OCI-LY1 (cell line): ENCODE results near the gene CFAP57.

Source experiments
- H2AFZ ChIP-seq: fragments of 200-600 bp; sonication (generic), shearing (Covaris generic); 2 replicates; pipeline ENCODE4 v1.6.0; 2014; ENCODE audit warnings: antibody characterized with exemption, mild to moderate bottlenecking, low read length
- H3F3A ChIP-seq: fragments of 200-600 bp; sonication (generic), shearing (Covaris generic); 2 replicates; pipeline ENCODE4 v1.6.0; 2014; ENCODE audit warnings: mild to moderate bottlenecking, antibody characterized with exemption, low read length, moderate library complexity; ENCODE audit not compliant: insufficient read depth
- H3K27ac ChIP-seq: fragments of 200-600 bp; sonication (generic); 2 replicates; pipeline ENCODE4 v1.5.1; 2014; ENCODE audit warnings: low read length, mixed run types, mild to moderate bottlenecking, low read depth; ENCODE audit not compliant: poor library complexity, severe bottlenecking
- H3K27me3 ChIP-seq: fragments of 200-600 bp; sonication (generic); 2 replicates; pipeline ENCODE4 v1.6.0; 2014; ENCODE audit warnings: antibody characterized with exemption, mild to moderate bottlenecking, low read length, moderate library complexity; ENCODE audit not compliant: insufficient read depth
- H3K36me3 ChIP-seq: fragments of 200-600 bp; sonication (generic); 2 replicates; pipeline ENCODE4 v1.6.1; 2014; ENCODE audit warnings: mild to moderate bottlenecking, antibody characterized with exemption, low read length, moderate library complexity, mixed read lengths; ENCODE audit not compliant: insufficient read depth
- H3K4me1 ChIP-seq: fragments of 200-600 bp; sonication (generic); 2 replicates; pipeline ENCODE4 v1.5.1; 2014; ENCODE audit warnings: mild to moderate bottlenecking, low read length, moderate library complexity; ENCODE audit not compliant: insufficient read depth, severe bottlenecking
- H3K4me2 ChIP-seq: fragments of 200-600 bp; sonication (generic), shearing (Covaris generic); 2 replicates; pipeline ENCODE4 v1.6.1; 2014; ENCODE audit warnings: low read length
- H3K4me3 ChIP-seq: fragments of 200-600 bp; sonication (generic); 2 replicates; pipeline ENCODE4 v1.5.1; 2014; ENCODE audit warnings: low read length, low read depth, mild to moderate bottlenecking, mixed read lengths; ENCODE audit not compliant: poor library complexity, severe bottlenecking
- H3K79me2 ChIP-seq: fragments of 200-600 bp; shearing (Covaris generic); 2 replicates; pipeline ENCODE4 v1.6.1; 2016; ENCODE audit warnings: mixed run types, low read length, mixed read lengths; ENCODE audit not compliant: insufficient read depth
- H3K9ac ChIP-seq: fragments of 200-600 bp; sonication (generic), shearing (Covaris generic); 2 replicates; pipeline ENCODE4 v1.6.1; 2014; ENCODE audit warnings: mild to moderate bottlenecking, low read length, mixed read lengths
- H3K9me2 ChIP-seq: fragments of 200-600 bp; sonication (generic), shearing (Covaris generic); 2 replicates; pipeline ENCODE4 v1.6.1; 2014; ENCODE audit warnings: low read depth, mild to moderate bottlenecking, low read length, mixed read lengths
- H3K9me3 ChIP-seq: fragments of 200-600 bp; shearing (Covaris generic); 2 replicates; pipeline ENCODE4 v1.6.1; 2014; ENCODE audit warnings: low read length, mixed read lengths
- H4K20me1 ChIP-seq: fragments of 200-600 bp; sonication (generic), shearing (Covaris generic); 2 replicates; pipeline ENCODE4 v1.6.0; 2016; ENCODE audit warnings: mild to moderate bottlenecking, low read length; ENCODE audit not compliant: insufficient read depth
- CTCF ChIP-seq: fragments of 200-600 bp; sonication (generic), shearing (Covaris generic); IDR thresholded peaks from 2 replicates; pipeline ENCODE4 v1.5.1; 2017; ENCODE audit warnings: mild to moderate bottlenecking, antibody characterized with exemption, low read length, moderate library complexity, mixed read lengths
- EZH2 ChIP-seq: fragments of 200-600 bp; sonication (generic), shearing (Covaris generic); IDR thresholded peaks from 2 replicates; pipeline ENCODE4 v1.8.0; 2017; ENCODE audit warnings: borderline replicate concordance, mixed run types, mild to moderate bottlenecking, antibody characterized with exemption, low read length, moderate library complexity, mixed read lengths

The CFAP57 gene

DNA sequence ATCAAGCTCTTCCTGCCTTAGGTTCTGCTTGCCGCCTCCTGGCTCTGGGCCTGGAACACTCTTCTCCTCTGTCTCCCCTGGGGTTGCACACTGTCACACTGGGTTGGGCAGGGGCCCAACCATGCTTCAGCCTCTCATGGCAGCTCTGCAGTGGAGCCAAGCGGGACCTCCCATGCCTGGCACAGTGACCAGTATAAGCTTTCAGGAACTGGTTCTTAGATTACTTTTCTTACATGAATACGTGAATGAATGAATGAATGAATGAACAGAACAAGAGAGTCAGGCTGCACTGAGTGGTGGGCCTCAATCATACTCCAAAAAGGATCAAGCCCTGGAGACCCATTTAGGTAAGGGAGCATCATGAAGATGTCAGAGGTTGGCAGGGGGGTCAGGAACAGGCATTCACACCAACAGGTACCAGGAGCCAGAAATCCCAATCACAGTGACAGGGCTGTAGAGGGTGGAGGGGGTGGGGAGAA lies 66.9 kb downstream of the CFAP57 start:
- H3K36me3 ChIP-seq = no peaks in the 10 kb centered on the region
- no peaks in the 10 kb centered on the region for H3F3A ChIP-seq
- no peaks in the 10 kb centered on the region for H4K20me1 ChIP-seq
- no peak overlapping the region for H3K4me3 ChIP-seq
- H3K9me3 ChIP-seq = no peaks in the 10 kb centered on the region
- no peak overlapping the region for H2AFZ ChIP-seq
- no peaks in the 10 kb centered on the region for H3K79me2 ChIP-seq
- H3K9me2 ChIP-seq = no peaks in the 10 kb centered on the region
- no peaks in the 10 kb centered on the region for H3K4me1 ChIP-seq
- H3K27me3 ChIP-seq = no peaks in the 10 kb centered on the region
- no peak overlapping the region for H3K4me2 ChIP-seq
- no peak overlapping the region for H3K9ac ChIP-seq
- H3K27ac ChIP-seq = no peak overlapping the region
- TF ChIP-seq EZH2 = no peak
- TF ChIP-seq CTCF = no peak

- Histone ChIP-seq H3K9me3 (no peaks in the 10 kb centered on the region), H2AFZ (no peak overlapping the region), H3K27ac (no peak overlapping the region), H3K27me3 (no peaks in the 10 kb centered on the region), H4K20me1 (no peaks in the 10 kb centered on the region), H3K9me2 (no peaks in the 10 kb centered on the region), H3K4me2 (no peak overlapping the region), H3K4me3 (no peak overlapping the region), H3F3A (no peaks in the 10 kb centered on the region), H3K9ac (no peak overlapping the region), H3K79me2 (no peaks in the 10 kb centered on the region), H3K36me3 (no peaks in the 10 kb centered on the region), H3K4me1 (no peaks in the 10 kb centered on the region)
- TF ChIP-seq CTCF (no peak), EZH2 (no peak)
Observed at GRCh38 chr1:43239484-43239883, 67.4 kb downstream of the CFAP57 start.

- H3K9me2 ChIP-seq = no peaks in the 10 kb centered on the region
- H3K4me1 ChIP-seq = no peaks in the 10 kb centered on the region
- H4K20me1 ChIP-seq = no peaks in the 10 kb centered on the region
- no peaks in the 10 kb centered on the region for H3K27me3 ChIP-seq
- no peak overlapping the region for H2AFZ ChIP-seq
- H3K4me3 ChIP-seq = no peak overlapping the region
- TF ChIP-seq CTCF = no peak
- no peak for TF ChIP-seq EZH2
- no peak overlapping the region for H3K27ac ChIP-seq
- H3F3A ChIP-seq = no peaks in the 10 kb centered on the region
- H3K9me3 ChIP-seq = no peaks in the 10 kb centered on the region
- no peaks in the 10 kb centered on the region for H3K79me2 ChIP-seq
- H3K36me3 ChIP-seq = no peaks in the 10 kb centered on the region
- H3K4me2 ChIP-seq = no peak overlapping the region
- H3K9ac ChIP-seq = no peak overlapping the region
Observed at GRCh38 chr1:43241413-43241836, 69.3 kb downstream of the CFAP57 start.
